Lung (tissue), 12 donors: ENCODE results near the gene ZNF236. TPM values are rescaled to one million over a fixed set of nuclear protein-coding genes. Genes with fewer than 3 reads are reported as not detected.
A peak's percentile ranks its signal among the peaks of the same experiment; 100 is the strongest.

Experiments used
- ATAC-seq: fragments of 200-7000 bp; cut with Tn5 transposase; one replicate; pipeline ENCODE4 v1.9.1; 2020; ENCODE audit warnings: moderate number of reproducible peaks; ENCODE audit not compliant: insufficient read depth, low FRiP score
- DNase-seq, 3 donors: peaks; one replicate each; pipeline ENCODE4 v3.0.0-alpha.2; 2013 to 2017
- H3K27ac ChIP-seq, 2 donors: one replicate each; pipeline ENCODE4 v1.5.1; 2013; ENCODE audit warnings: mild to moderate bottlenecking in 2 of 2, moderate library complexity in 2 of 2, control low read depth in 1 of 2, inconsistent platforms in 1 of 2, low read depth in 1 of 2, low read length in 1 of 2
- H3K27me3 ChIP-seq, 3 donors: one replicate each; pipeline ENCODE4 v1.5.1; 2013; ENCODE audit warnings: low read length in 2 of 3; ENCODE audit not compliant: control insufficient read depth in 3 of 3, insufficient read depth in 3 of 3
- H3K36me3 ChIP-seq, 4 donors: one replicate each; pipeline ENCODE4 v1.5.1; 2013; ENCODE audit warnings: low read length in 4 of 4, mild to moderate bottlenecking in 1 of 4, moderate library complexity in 1 of 4; ENCODE audit not compliant: control insufficient read depth in 4 of 4, insufficient read depth in 4 of 4
- H3K4me1 ChIP-seq, 5 donors: one replicate each; pipeline ENCODE4 v1.5.1; 2013; ENCODE audit warnings: low read length in 5 of 5, mild to moderate bottlenecking in 2 of 5, moderate library complexity in 1 of 5; ENCODE audit not compliant: control insufficient read depth in 5 of 5, insufficient read depth in 5 of 5
- H3K4me3 ChIP-seq: one replicate; pipeline ENCODE4 v1.5.1; 2013; ENCODE audit warnings: mild to moderate bottlenecking, control low read depth, moderate library complexity
- H3K9ac ChIP-seq, 2 donors: one replicate each; pipeline ENCODE4 v1.5.1; 2013; ENCODE audit warnings: low read length in 2 of 2, control low read depth in 1 of 2; ENCODE audit not compliant: insufficient read depth in 1 of 2
- H3K9me3 ChIP-seq, 4 donors: one replicate each; pipeline ENCODE4 v1.5.1; 2013; ENCODE audit warnings: low read length in 3 of 4, mild to moderate bottlenecking in 1 of 4, moderate library complexity in 1 of 4; ENCODE audit not compliant: control insufficient read depth in 4 of 4, insufficient read depth in 3 of 4
- WGBS, 2 donors: extraction: QIAGEN DNeasy Blood & Tissue Kit; methylation state at CpG; one replicate each; pipeline ENCODE4 v1.1.7; 2013; 5-methylcytosine and 5-hydroxymethylcytosine counted together
- polyA plus RNA-seq, 2 donors: library from polyadenylated mRNA; stranded (reverse); fragments of 200-250 nt; gene quantifications; one replicate each; pipeline ENCODE4 v1.2.1, GENCODE V29; 2013
- total RNA-seq, 2 donors: library from RNA; depleted of rRNA in 1 of 2; stranded (reverse); fragments of >200 nt in 1 of 2; gene quantifications; one replicate each; pipeline ENCODE4 v1.2.1, GENCODE V29; 2014 to 2021
- TF ChIP-seq, protein P1 (sequence below): IDR thresholded peaks from 2 replicates; pipeline ENCODE4 v1.5.1; 2012; ENCODE audit warnings: mild to moderate bottlenecking; ENCODE audit errors: control extremely low read depth, extremely low read depth
- donor health status: control.
- donor health status: control.
- donor health status: Bipolar disorder and iron deficiency.
- donor health status: healthy.
- donor health status: DM: yes; HTN: yes; CAD: no.

The ZNF236 gene
- total and polyA plus RNA-seq, 4 donors: 2.4 to 23.1 (median 8.8) TPM

DNA sequence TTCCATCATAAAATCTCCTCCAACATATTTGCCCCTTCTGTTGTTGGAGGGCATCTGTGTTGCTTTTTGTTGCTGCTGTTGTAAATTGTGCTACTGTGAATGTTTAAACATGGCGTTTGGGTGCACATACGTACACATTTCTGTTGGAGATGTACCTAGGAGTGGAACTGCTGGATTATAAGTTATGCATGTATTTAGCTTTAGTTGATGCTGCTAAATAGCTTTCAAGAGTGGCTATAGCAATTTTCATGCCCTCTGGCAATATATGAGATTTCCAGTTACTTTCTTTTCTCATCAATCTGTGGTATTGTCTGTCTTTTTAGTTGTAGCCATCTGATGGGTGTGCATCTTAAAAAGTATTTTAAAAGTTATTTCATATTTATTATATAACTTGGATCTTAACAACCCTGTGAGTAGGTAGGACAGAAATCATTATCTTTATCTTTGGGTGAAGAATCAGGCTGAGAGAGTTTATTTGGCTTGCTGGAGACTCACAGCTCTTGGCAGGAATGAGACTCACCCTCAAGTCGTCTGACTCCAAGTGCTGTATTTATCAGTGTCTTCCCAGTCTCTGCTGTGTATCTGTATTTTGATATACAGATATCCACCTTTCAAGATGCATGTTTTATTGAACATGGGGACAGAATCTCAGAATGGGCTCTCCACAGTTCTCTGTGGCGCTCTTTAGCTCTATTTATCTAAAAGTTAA is 16.9 kb downstream of the ZNF236 start:
- TF ChIP-seq, protein P1, sequence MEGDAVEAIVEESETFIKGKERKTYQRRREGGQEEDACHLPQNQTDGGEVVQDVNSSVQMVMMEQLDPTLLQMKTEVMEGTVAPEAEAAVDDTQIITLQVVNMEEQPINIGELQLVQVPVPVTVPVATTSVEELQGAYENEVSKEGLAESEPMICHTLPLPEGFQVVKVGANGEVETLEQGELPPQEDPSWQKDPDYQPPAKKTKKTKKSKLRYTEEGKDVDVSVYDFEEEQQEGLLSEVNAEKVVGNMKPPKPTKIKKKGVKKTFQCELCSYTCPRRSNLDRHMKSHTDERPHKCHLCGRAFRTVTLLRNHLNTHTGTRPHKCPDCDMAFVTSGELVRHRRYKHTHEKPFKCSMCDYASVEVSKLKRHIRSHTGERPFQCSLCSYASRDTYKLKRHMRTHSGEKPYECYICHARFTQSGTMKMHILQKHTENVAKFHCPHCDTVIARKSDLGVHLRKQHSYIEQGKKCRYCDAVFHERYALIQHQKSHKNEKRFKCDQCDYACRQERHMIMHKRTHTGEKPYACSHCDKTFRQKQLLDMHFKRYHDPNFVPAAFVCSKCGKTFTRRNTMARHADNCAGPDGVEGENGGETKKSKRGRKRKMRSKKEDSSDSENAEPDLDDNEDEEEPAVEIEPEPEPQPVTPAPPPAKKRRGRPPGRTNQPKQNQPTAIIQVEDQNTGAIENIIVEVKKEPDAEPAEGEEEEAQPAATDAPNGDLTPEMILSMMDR: no peak
- no peaks in the 10 kb centered on the region for H3K9me3 ChIP-seq
- H3K4me1 ChIP-seq: peaks cover 0 to 12% (median 7%) of the 10 kb centered on the region in 5 donors
- H3K4me3 ChIP-seq: no peak overlapping the region
- no peaks in the 10 kb centered on the region for H3K27me3 ChIP-seq
- no peak overlapping the region for H3K27ac ChIP-seq
- ATAC-seq (no peak), DNase-seq (no peak)
- WGBS, 2 donors: 76 to 85% methylated on average over 4 of the region's 4 CpGs
- no peaks in the 10 kb centered on the region for H3K36me3 ChIP-seq
- H3K9ac ChIP-seq: no peak overlapping the region

DNA sequence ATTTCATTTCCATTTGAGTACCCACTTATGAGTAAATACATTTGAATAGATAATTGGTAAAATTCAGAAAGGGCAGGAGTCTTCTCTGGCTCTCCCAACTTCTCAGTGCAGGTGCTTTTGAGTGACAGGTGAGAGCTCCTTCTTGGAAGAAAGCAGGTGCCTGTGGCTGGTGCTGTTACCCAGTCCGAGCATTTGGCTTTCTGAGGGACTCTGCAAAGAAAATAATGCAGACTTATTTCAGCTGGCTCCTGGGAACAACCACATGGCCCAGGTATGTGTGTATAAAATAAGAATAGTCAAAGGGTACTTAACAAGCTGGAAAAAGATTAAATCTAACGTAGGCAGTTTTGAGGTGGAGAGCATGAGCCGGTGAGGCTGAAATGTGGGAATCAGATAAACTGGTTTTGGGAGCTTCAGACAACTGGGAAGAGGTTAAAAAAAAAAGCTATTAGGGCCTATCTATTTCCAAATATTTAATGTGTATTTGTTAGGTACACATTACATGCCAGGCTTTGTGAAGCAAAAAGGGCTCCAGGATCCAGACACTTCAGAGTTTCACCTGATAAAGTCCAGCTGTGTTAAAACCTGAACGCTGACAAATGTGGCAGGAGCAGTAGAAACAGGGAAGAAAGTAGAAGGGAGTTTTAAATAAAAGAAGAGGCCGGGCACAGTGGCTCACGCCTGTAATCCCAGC is 20.6 kb downstream of the ZNF236 start:
- peak; percentile 34 to 64 (median 49) for DNase-seq
- Histone ChIP-seq H3K9ac (no peak overlapping the region), H3K27ac (no peak overlapping the region), H3K9me3 (no peaks in the 10 kb centered on the region), H3K27me3 (no peaks in the 10 kb centered on the region), H3K36me3 (no peaks in the 10 kb centered on the region), H3K4me3 (no peak overlapping the region), H3K4me1 (peaks cover 0 to 22% (median 7%) of the 10 kb centered on the region in 5 donors)
- 72 to 87% methylated on average over 6 of the region's 6 CpGs for WGBS, 2 donors
- TF ChIP-seq, protein P1: no peak
- ATAC-seq: no peak

- no peak for DNase-seq
- Histone ChIP-seq H3K9me3 (no peaks in the 10 kb centered on the region), H3K9ac (no peak overlapping the region), H3K4me3 (no peak overlapping the region), H3K36me3 (no peaks in the 10 kb centered on the region), H3K4me1 (peaks cover 0 to 16% (median 2%) of the 10 kb centered on the region in 5 donors), H3K27ac (peak overlapping the region in 1 of 2 donors; percentile 47), H3K27me3 (no peaks in the 10 kb centered on the region)
- ATAC-seq: no peak
- TF ChIP-seq, protein P1: no peak
- WGBS, 2 donors: 73 to 95% methylated on average over 4 of the region's 4 CpGs
Measured at GRCh38 chr18:76844144-76844543, 21.8 kb downstream of the ZNF236 start.
